HEK293 (cell line): ENCODE data around the gene CCDC181.

Experiments used
- CTCF ChIA-PET: fragments of 350-600 bp; formaldehyde crosslinking; extraction: SDS; loops from one replicate; lab custom pipeline; 2021; ENCODE audit warnings: antibody characterized with exemption; lab: Yijun Ruan, JAX
- POLR2A ChIA-PET: fragments of 300-600 bp; formaldehyde crosslinking; extraction: SDS; loops from one replicate; lab custom pipeline; 2020; ENCODE audit warnings: antibody characterized with exemption, inconsistent platforms; lab: Yijun Ruan, JAX
- H3K27ac ChIP-seq: fragments of 200-500 bp; sonication (Bioruptor generic); 2 replicates; pipeline ENCODE4 v1.5.1; 2014; ENCODE audit warnings: low read depth, low read length, control low read depth, inconsistent platforms; ENCODE audit errors: extremely low read depth
- H3K36me3 ChIP-seq, 2 experiments: fragments of 200-500 bp in 1 of 2; sonication (Bioruptor generic) in 1 of 2; 1 replicate in 1 of 2; 2 replicates in 1 of 2; pipeline ENCODE4 v1.5.1; 2014 to 2017; ENCODE audit warnings: inconsistent platforms in 2 of 2, low read length in 2 of 2; ENCODE audit not compliant: control insufficient read depth in 2 of 2, insufficient read depth in 1 of 2
- H3K4me1 ChIP-seq: fragments of 200-500 bp; sonication (Bioruptor generic); 2 replicates; pipeline ENCODE4 v1.5.1; 2014; ENCODE audit warnings: mild to moderate bottlenecking, low read length, inconsistent platforms; ENCODE audit not compliant: control insufficient read depth, insufficient read depth
- H3K4me3 ChIP-seq: 2 replicates; pipeline ENCODE4 v1.5.1; 2011; ENCODE audit warnings: low read depth, mild to moderate bottlenecking, control low read depth, low read length, moderate library complexity
- H3K9me3 ChIP-seq: fragments of 200-500 bp; sonication (Bioruptor generic); 2 replicates; pipeline ENCODE4 v1.5.1; 2014; ENCODE audit warnings: low read depth, low read length, inconsistent platforms; ENCODE audit not compliant: control insufficient read depth, insufficient read depth
- GLI4 ChIP-seq: fragments of 450-650 bp; formaldehyde crosslinking; IDR thresholded peaks from 2 replicates; pipeline ENCODE4 v1.5.1; 2016; ENCODE audit warnings: missing biosample characterization, missing genetic modification characterization
- PRDM1 ChIP-seq: fragments of 450-650 bp; formaldehyde crosslinking; IDR thresholded peaks from 2 replicates; pipeline ENCODE4; 2016; ENCODE audit warnings: missing biosample characterization, missing genetic modification characterization
- PRDM6 ChIP-seq: fragments of 450-650 bp; formaldehyde crosslinking; IDR thresholded peaks from 2 replicates; pipeline ENCODE4 v1.5.1; 2017; ENCODE audit warnings: missing biosample characterization, missing genetic modification characterization
- SCRT2 ChIP-seq: fragments of 450-650 bp; formaldehyde crosslinking; IDR thresholded peaks from 2 replicates; pipeline ENCODE4 v1.5.1; 2016; ENCODE audit warnings: missing biosample characterization, missing genetic modification characterization
- SP7 ChIP-seq: fragments of 450-650 bp; formaldehyde crosslinking; IDR thresholded peaks from 2 replicates; pipeline ENCODE4 v1.5.1; 2016; ENCODE audit warnings: missing biosample characterization, missing genetic modification characterization
- YY1 ChIP-seq: fragments of 450-650 bp; formaldehyde crosslinking; IDR thresholded peaks from 2 replicates; pipeline ENCODE4 v1.5.1; 2018; ENCODE audit warnings: missing biosample characterization, missing genetic modification characterization
- YY2 ChIP-seq: fragments of 450-650 bp; formaldehyde crosslinking; IDR thresholded peaks from 2 replicates; pipeline ENCODE4 v1.5.1; 2016; ENCODE audit warnings: missing biosample characterization, missing genetic modification characterization
- ZBTB17 ChIP-seq: fragments of 450-650 bp; formaldehyde crosslinking; IDR thresholded peaks from 2 replicates; pipeline ENCODE4 v1.5.1; 2016; ENCODE audit warnings: missing biosample characterization, missing genetic modification characterization
- ZBTB20 ChIP-seq: fragments of 450-650 bp; formaldehyde crosslinking; IDR thresholded peaks from 2 replicates; pipeline ENCODE4 v1.5.1; 2016; ENCODE audit warnings: missing biosample characterization, missing genetic modification characterization
- ZNF10 ChIP-seq: fragments of 450-650 bp; formaldehyde crosslinking; IDR thresholded peaks from 2 replicates; pipeline ENCODE4 v1.5.1; 2017; ENCODE audit warnings: missing biosample characterization, missing genetic modification characterization
- ZNF223 ChIP-seq: fragments of 450-650 bp; formaldehyde crosslinking; IDR thresholded peaks from 2 replicates; pipeline ENCODE4 v1.5.1; 2016; ENCODE audit warnings: missing biosample characterization, missing genetic modification characterization
- ZNF335 ChIP-seq: fragments of 450-650 bp; formaldehyde crosslinking; conservative IDR thresholded peaks from 2 replicates; pipeline ENCODE4 v1.5.1; 2016; ENCODE audit warnings: missing biosample characterization, missing genetic modification characterization
- ZNF366 ChIP-seq: fragments of 450-650 bp; formaldehyde crosslinking; conservative IDR thresholded peaks from 2 replicates; pipeline ENCODE4 v1.5.1; 2016; ENCODE audit warnings: missing biosample characterization, missing genetic modification characterization
- ZNF394 ChIP-seq: fragments of 450-650 bp; formaldehyde crosslinking; IDR thresholded peaks from 2 replicates; pipeline ENCODE4 v1.5.1; 2016; ENCODE audit warnings: missing biosample characterization, missing genetic modification characterization, mild to moderate bottlenecking, moderate library complexity, borderline replicate concordance
- ZNF488 ChIP-seq: fragments of 450-650 bp; formaldehyde crosslinking; IDR thresholded peaks from 2 replicates; pipeline ENCODE4 v1.5.1; 2016; ENCODE audit warnings: missing biosample characterization, missing genetic modification characterization
- ZNF501 ChIP-seq: fragments of 450-650 bp; formaldehyde crosslinking; IDR thresholded peaks from 2 replicates; pipeline ENCODE4 v1.5.1; 2016; ENCODE audit warnings: missing biosample characterization, missing genetic modification characterization
- ZNF600 ChIP-seq: fragments of 450-650 bp; formaldehyde crosslinking; IDR thresholded peaks from 2 replicates; pipeline ENCODE4 v1.5.1; 2016; ENCODE audit warnings: missing biosample characterization, missing genetic modification characterization
- ZNF768 ChIP-seq: fragments of 450-650 bp; formaldehyde crosslinking; IDR thresholded peaks from 2 replicates; pipeline ENCODE4 v1.5.1; 2018; ENCODE audit warnings: missing biosample characterization, mild to moderate bottlenecking, missing genetic modification characterization
- ZSCAN16 ChIP-seq: fragments of 450-650 bp; formaldehyde crosslinking; IDR thresholded peaks from 2 replicates; pipeline ENCODE4 v1.5.1; 2016; ENCODE audit warnings: missing biosample characterization, missing genetic modification characterization
- TF ChIP-seq, protein P1 (sequence below): fragments of 450-650 bp; formaldehyde crosslinking; conservative IDR thresholded peaks from 2 replicates; pipeline ENCODE4 v1.5.1; 2016; ENCODE audit warnings: low read depth, missing biosample characterization, missing genetic modification characterization

CCDC181 gene

GRCh38 chr1:169427081-169427641, at the start of gene CCDC181:
Gene CCDC181 (minus strand): TSS chr1:169427474. CDS start chr1:169424927, 2,547 bp downstream.
- CTCF ChIA-PET: interaction anchor here (0.7 to 1.9 kb wide), 5 partner anchors 10 to 824 kb away, joined by 3 to 4 read pairs (median 4); no protein-coding TSS in a partner anchor
- H3K36me3 ChIP-seq: no peaks in the 10 kb centered on the region
- no peaks in the 10 kb centered on the region for H3K9me3 ChIP-seq
- POLR2A ChIA-PET: interaction anchor here (0.8 to 1.6 kb wide), 3 partner anchors 9 to 59 kb away, joined by 3 to 11 read pairs (median 4); partner anchors contain the start of genes BLZF1, NME7 and SLC19A2
- H3K4me1 ChIP-seq: no peaks in the 10 kb centered on the region
- no peak within 1 kb of the TSS for H3K27ac ChIP-seq
- H3K4me3 ChIP-seq: peak within 1 kb of the TSS; percentile 80
- TF ChIP-seq ZNF394 (tag by site-specific recombination) (peak; percentile 38; the same call in 1 of the 2 replicates), GLI4 (no peak), YY1 (no peak), PRDM1 (tag by site-specific recombination) (no peak), ZNF335 (tag by site-specific recombination) (peak; percentile 86), ZNF600 (tag by site-specific recombination) (peak; percentile 58), ZBTB20 (peak; percentile 54; the same call in 1 of the 2 replicates), ZNF501 (tag by site-specific recombination) (peak; percentile 67; the same call in 1 of the 2 replicates), ZNF488 (tag by site-specific recombination) (no peak), YY2 (tag by site-specific recombination) (no peak), ZSCAN16 (tag by site-specific recombination) (no peak), ZNF366 (tag by site-specific recombination) (peak; percentile 82), ZBTB17 (tag by site-specific recombination) (peak; percentile 78), ZNF10 (tag by site-specific recombination) (peak; percentile 18; the same call in 1 of the 2 replicates), ZNF768 (no peak), SCRT2 (tag by site-specific recombination) (0 out of 2 replicates have a peak, but pooled peaks have one; percentile 28), PRDM6 (tag by site-specific recombination) (no peak), ZNF223 (tag by site-specific recombination) (peak; percentile 99), SP7 (0 out of 2 replicates have a peak, but pooled peaks have one; percentile 18)
- TF ChIP-seq, protein P1, sequence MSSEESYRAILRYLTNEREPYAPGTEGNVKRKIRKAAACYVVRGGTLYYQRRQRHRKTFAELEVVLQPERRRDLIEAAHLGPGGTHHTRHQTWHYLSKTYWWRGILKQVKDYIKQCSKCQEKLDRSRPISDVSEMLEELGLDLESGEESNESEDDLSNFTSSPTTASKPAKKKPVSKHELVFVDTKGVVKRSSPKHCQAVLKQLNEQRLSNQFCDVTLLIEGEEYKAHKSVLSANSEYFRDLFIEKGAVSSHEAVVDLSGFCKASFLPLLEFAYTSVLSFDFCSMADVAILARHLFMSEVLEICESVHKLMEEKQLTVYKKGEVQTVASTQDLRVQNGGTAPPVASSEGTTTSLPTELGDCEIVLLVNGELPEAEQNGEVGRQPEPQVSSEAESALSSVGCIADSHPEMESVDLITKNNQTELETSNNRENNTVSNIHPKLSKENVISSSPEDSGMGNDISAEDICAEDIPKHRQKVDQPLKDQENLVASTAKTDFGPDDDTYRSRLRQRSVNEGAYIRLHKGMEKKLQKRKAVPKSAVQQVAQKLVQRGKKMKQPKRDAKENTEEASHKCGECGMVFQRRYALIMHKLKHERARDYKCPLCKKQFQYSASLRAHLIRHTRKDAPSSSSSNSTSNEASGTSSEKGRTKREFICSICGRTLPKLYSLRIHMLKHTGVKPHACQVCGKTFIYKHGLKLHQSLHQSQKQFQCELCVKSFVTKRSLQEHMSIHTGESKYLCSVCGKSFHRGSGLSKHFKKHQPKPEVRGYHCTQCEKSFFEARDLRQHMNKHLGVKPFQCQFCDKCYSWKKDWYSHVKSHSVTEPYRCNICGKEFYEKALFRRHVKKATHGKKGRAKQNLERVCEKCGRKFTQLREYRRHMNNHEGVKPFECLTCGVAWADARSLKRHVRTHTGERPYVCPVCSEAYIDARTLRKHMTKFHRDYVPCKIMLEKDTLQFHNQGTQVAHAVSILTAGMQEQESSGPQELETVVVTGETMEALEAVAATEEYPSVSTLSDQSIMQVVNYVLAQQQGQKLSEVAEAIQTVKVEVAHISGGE (tag by site-specific recombination): peak; percentile 34; the same call in 1 of the 2 replicates
- TF ChIP-seq, all 188 proteins: peak for 12
